M059J (cell line): Measurements from ENCODE around the gene CYB561A3. TPM values are rescaled to one million over a fixed set of nuclear protein-coding genes. Genes with fewer than 3 reads are reported as not detected.
A peak's percentile ranks its signal among the peaks of the same experiment; 100 is the strongest.

ENCODE experiments used
- DNase-seq: peaks from one replicate; pipeline ENCODE4 v3.0.0-alpha.2; 2012; ENCODE audit warnings: low read depth
- total RNA-seq: library from RNA; depleted of rRNA; stranded (reverse); fragments of >200 nt; shearing (Covaris generic); gene quantifications from 2 replicates; pipeline ENCODE4 v1.2.3, GENCODE V29; 2014

Gene CYB561A3
- total RNA-seq, 1 experiment from 2014 or later, result 35.5 TPM

DNA sequence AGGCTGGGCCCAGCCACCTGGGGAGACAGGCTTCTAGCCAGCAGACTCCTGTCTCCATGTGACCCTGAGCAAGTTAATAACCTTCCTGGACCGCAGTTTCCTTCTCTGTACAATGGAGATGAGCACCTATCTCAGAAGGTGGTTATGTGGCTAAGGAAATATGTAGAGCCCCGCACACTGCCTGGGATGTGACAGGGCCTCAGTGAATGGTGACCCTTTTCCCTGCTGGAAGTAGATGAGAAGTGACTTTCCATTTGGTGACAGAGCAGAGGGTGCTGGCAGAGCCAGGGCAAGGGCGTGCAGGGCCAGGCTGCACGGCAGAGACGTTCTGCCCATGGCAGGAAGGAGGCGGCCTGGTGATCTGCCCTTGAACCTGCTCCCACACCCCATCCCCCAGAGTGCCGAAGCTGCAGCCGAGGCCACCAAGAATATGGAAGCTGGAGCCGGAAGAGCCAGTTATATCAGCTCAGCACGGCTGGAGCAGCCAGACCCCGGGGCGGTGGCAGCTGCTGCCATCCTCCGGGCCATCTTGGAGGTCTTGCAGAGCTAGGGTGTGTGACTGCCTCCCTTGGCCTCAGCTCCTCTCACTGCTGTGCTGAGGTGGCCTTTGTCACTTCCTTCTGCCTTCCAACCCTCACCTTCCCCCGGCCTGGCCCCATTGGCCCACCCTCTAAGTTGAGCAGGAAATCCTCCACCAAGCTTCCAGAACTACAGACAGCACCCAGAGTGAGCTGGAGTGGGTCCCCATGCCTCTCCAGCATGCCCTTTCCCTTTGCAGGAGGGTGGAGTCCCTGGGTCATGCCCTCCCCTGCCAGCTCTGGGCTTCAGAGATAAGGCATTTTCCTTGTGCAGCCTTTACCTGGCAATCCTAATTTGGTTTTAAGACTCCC, 15.5 kb downstream of the CYB561A3 start:
- DNase-seq, result no peak

DNA sequence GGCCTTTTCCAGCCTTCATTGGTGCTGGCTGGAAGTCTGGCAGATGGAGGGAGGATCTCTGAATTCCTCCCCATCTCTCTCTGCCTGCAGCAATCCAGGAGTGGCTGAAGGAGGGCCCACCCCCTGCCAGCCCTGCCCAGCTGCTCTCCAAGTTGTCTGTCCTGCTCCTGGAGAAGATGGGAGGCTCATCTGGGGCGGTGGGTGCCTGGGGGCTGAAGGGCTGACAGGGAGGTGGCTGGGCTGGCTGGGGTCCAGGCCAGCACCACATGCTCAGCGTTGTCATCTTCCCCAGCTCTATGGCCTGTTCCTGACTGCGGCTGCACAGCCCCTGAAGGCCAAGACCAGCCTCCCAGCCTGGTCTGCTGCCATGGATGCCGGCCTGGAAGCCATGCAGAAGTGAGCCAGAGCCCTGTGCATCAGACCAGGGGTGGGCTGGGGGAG, 16.5 kb downstream of the CYB561A3 start:
- DNase-seq, result no peak

DNA sequence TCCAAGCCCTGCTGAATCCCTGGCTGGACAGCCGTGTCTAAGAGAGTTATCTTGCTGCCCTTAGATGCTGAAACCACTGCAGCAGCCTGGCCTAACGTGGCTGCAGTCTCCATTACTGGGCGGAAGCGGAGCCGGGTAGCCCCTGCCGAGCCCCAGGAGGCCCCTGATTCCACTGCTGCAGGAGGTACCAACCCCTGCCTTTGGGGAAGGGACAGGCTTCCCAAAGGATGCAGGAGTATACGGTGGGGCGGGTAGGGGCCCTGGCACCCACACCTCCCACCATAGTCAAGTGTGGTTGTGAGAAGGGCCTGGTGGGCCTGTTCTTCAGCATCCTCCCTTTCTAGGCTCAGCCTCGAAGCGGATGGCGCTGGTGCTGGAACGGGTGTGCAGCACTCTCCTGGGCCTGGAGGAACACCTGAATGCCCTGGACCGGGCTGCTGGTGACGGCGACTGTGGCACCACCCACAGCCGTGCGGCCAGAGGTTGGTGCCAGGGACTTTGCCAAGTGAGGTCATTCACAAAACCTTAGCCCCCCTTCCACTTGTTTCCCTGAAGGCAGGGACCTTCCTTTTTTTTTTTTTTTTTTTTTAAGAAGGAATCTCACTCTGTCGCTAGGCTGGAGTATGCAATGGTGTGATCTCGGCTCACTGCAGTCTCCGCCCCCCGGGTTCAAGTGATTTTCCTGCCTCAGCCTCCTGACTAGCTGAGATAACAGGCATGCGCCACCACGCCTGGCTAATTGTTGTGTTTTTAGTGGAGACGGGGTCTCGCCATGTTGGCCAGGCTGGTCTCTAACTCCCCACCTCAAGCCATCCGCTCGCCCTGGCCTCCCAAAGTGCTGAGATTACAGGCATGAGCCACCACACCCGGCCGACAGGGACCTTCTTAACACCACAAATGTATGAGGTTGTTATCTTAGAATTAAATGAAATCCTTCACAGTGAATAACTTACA, 17.6 kb downstream of the CYB561A3 start:
- no peak for DNase-seq

DNA sequence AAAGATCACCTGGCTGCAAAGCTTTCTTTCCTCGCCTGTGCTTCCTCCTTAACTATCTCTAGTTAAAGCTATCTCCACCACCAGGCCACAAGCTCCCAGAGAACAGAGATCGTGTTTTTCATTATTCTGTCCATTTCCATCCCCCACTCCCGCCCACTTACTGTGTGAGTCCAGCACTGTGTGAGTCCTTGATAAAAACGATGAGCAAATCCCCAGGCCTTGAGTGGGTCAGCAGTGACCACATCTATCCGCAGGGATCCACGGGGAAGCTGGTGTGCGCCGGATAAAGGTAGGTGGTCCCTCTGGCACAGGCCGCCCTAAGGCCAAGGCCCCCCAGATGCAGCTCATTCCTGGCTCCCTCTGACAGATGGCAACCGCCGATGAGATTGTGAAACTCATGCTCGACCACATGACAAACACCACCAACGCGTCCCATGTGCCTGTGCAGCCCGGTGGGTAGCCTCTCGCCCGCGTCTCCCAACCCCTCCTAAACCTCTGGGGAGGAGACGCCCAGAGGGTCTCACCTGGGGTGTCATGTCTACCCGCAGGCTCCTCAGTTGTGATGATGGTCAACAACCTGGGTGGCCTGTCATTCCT, 19.4 kb downstream of the CYB561A3 start:
- DNase-seq, result no peak

DNA sequence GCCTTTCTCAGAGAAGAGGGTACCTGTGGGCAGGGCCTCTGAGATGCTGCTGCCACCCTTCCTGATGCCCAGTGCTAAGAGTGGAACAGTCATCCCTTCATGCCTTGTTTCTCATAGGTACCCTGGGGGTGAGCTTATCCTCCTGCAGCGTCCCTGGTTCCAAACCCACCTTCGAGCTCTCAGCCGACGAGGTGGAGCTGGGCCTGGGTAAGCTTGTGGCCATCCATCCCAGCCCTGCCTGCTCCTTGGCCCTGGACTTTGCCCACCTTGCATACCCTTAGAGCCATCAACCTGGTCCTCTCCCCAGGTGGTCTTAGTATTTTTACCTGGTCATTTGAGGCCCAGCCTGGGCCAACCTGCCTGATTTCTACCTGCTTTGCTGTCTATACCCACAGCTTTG, 20.0 kb downstream of the CYB561A3 start:
- DNase-seq, result no peak

DNA sequence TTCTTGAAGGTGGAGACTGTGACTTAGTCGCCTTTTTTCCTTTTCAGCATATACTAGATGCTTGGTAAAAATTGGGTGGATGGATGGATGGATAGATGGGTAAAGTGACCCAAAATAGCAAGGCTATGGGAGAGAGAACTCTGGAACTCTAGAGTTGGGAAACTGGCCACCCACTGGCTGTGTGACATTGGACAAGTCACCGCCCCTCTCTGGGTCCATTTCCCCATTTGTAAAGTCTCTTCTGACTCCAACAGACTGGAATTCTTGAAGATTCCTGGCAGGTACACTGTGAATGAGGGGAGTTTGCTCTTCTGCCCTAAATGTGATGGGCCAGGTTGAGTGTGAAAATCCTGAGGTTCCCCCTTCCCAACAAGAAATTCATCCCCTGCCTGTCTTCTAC, 20.7 kb downstream of the CYB561A3 start:
- no peak for DNase-seq

DNA sequence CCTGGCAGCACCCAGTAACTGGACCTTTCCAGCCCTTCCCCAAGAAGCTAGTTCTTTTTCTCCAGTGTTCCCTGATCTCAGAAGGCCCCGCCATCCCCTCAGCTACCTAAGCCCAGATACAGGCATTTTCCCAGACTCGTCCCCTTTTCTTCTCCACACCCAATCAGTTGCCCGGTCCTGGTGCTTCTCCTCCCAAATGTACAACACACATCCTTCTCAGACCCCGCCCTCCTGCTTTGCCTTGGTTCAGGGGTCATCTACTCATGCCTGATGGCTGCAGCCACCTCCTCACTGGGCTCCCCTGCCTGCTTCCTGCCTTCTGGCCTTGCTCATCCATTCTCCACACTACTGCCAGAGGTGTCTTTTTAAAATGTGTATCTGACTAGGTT, 22.2 kb downstream of the CYB561A3 start:
- DNase-seq, result no peak

DNA sequence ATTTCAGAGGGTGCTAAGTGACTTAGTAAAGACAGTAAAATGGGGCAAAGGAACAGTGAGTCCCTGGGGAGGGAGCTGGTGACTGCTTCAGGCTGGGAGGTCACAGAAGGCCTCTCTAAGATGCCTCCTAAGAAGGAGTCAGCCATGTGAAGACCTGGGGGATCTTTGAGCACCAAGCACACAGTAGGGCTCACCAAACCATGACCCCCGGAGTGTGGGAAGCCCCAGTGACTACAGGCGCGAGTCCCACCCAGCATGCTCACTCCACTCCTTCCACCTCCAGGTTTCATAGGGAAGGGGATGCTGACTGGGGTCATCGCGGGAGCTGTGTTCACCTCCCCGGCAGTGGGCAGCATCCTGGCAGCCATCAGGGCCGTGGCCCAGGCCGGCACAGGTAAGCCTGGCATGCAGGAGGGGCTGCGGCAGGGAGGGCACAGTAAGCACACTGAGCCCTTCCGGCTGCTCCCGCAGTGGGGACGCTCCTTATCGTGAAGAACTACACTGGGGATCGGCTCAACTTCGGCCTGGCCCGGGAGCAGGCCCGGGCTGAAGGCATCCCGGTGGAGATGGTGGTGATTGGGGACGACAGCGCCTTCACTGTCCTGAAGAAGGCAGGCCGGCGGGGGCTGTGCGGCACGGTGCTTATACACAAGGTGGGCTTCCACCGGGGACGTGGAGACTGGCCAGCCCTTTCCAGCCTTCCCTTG, 22.7 kb downstream of the CYB561A3 start:
- DNase-seq, result no peak

DNA sequence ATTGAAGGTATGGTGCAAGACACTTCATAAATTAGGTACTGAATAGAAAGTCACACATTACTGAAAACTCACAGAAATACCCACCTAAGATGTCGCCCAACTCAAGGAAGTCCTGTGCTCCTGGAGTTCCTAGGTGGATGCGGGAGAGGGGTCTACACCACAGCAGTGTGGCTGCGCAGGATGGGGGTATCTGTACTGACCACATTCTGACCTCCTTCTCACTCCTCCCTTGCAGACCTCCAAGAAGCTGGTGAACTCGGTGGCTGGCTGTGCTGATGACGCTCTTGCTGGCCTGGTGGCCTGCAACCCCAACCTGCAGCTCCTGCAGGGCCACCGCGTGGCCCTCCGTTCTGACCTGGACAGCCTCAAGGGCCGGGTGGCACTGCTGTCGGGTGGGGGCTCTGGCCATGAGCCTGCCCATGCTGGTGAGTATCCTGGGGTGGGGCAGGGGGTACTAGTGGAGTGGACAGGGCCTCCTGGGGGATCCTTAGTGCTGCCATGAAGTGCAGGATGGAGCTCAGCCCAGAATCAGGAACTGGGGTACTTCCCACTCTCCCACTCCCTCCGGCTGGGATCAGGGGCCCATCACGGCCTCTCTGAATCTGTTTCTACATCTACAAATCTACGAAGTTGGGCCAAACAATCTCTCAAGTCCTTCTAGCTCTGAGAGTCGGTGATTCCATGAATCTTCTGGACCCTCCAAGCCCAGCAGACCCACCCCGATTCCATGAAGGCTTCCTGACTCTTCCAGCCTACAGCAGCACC, 23.8 kb downstream of the CYB561A3 start:
- no peak for DNase-seq

DNA sequence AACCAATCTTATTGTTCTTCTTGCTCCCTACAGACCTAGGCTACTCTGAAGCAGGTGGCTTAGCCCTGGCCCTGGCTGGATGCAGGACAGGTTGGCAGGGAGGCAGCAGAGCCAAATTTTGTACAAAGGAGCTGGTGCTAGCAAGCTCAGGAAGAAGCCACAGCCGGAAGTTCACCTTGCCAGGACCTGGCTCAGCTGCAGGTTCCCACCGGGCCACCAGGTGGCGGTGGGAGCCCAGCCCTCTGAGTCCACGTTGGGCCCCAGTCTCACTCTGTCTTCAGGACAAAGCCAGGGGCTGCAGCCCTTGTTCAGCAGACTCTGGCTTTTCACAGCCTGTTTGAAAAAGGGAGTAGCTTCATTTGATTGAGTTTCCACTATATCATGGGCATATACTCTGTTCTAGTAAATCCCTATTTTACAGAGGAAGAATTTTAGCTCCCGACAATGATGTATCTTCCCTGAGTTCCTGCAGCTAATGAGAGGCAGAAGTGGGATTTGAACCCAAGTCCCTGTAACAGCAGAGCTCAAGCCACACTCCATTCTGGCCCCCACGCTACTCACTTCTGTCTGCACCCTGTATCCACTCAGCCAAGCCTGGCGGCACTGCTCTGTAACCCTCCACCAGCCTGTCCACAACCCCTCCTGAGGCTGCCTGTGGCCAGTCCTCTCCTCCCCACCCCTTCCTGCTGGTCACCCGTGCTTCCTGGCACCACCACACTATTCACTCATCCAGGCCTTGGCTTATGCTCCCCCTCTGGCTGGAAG, 25.3 kb downstream of the CYB561A3 start:
- peak; percentile 77 for DNase-seq

DNA sequence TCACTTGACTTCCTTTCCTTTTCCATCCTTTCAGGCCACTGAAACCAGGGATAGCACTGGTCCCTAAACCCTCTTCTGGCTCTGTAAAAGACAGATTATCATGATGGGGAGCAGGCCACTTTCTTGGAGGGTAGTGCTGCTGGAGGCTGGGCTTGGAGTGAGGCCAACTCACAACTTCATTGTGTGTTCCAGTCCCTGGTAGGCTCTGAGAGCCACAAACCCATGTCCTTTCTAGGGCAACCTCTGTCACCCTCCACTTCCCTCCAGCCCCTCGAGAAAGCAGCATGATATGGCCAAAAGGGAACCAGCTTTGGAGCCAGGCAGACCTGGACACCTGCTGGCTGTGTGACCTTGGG, 26.3 kb downstream of the CYB561A3 start:
- no peak for DNase-seq

DNA sequence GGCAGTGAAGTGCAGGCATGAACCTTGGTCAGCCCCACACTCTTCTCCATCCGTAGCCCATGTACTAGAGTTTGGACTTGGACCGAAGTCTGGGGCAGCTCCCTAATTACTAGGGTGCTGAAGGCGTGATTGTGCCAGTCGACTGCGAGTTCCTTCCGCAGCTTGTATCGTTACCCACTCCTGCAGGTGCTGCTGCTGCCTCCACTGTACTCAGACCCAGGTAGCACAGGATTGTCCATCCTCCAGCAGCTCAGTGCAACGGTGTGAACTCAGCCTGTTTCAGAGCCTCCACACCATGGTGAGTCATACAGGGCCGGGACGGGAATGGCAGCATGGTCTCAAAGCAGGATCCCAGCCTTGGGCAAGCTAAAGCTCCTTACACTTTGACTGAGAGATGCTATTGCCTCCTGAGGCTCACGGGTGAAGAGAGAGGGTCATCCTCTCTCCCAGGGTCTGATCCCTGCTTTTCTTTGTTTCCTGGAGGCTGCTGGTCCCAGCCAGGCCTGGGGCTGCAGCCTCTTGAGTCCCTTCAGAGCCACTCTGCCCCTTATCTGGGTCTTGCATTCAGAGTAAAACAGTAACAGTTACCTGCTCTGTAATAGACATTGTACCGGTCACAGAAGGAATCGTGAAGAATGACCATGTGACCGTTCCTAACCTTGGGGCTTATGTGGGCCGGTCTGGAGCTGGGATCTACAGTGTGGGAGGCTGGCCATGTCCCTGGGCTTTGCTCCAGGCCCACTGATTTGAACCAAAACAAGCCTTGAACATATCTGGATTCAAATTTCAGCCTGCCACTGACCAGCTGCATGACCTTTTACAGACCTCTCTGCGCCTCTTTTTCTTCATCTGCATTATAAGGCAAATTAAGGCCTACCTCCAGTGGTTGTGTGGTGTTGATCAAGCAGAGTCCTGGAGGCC, 27.0 kb downstream of the CYB561A3 start:
- peak; percentile 63 for DNase-seq

DNA sequence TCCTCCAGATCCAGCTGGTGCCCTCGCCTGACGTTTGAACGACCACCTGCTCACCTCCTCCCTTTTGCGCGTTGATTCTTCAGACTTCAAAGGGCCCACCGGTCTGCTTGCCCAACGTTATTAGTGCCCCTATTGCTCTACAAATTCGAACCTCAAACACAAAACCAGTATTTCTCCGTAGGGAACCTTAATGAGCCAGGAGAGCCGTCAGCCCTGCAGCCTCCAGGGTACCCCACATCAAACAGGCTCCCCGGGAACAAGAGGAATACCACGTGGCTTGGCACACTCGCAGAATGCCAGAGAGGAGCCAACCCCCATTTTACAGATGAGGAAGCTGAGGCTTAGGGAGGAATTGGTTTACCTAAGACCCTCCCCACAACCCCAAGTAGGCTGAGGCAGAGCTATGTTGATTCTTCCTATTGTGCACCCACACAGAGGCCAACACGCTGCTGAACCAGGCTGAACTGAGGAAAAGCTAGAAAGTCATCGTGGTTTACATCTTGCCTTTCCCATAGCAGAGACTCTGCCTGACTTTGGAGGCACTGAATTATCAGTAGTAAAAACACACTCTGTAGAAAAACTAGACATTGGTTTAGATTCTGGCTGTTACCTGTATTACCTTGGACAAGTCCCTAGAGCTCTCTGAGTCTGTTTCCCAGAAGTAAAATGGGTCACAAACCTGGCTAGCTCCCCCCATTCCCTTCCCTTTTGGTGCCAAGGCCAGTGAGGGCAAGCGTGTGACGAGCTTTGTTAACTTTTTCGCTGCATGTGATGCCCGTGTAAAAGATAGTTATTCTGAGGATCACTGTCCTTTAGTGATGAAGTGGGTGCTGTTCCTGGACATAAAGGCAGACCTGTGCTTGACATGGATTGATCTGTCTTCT, 27.9 kb downstream of the CYB561A3 start:
- DNase-seq, result no peak

DNA sequence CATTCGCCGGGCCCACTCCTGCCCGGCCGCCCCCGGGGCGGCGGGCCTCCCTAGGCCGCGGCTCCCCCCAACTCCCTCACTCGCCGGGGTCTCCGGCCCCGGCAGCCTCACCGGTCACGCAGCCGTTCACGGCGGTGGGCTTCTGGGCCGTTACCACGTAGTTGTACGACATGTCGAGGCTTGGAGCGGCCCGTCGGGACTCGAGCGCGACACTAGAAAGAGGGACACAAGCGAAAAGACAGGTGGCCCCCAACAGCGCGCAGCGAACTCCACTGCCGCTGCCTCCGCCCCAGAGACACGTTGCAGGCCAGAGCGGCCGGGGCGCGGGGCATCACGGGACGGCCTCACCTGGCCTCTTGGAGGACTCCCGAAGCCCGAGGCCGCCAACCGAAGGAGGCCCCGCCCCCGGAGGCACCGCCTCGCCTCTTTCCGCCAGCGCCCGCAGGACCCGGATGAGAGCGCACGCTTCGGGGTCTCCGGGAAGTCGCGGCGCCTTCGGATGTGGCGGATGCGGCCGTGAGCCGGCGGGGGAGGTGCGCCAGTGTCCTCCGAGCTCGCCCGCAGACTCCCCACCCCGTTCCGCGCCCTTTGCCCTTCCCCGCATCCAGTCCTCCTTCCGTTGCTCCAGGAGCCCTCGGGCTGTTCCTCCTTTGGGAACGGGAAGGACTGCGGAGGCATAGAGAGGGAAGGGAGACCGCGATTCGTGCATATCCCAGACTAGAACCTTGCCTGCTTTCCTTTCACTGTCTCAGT, 28.7 kb downstream of the CYB561A3 start, which contains the start of the genes DDB1 and TKFC:
TSS of gene DDB1 (minus strand) at position 309 of the 753 bp plus-strand sequence. CDS start at position 172, 137 bp downstream.
TSS of gene TKFC (plus strand) at position 432 of the 753 bp plus-strand sequence. CDS start 1,501 bp downstream, outside the sequence.
- DNase-seq, result peak; percentile 92

DNA sequence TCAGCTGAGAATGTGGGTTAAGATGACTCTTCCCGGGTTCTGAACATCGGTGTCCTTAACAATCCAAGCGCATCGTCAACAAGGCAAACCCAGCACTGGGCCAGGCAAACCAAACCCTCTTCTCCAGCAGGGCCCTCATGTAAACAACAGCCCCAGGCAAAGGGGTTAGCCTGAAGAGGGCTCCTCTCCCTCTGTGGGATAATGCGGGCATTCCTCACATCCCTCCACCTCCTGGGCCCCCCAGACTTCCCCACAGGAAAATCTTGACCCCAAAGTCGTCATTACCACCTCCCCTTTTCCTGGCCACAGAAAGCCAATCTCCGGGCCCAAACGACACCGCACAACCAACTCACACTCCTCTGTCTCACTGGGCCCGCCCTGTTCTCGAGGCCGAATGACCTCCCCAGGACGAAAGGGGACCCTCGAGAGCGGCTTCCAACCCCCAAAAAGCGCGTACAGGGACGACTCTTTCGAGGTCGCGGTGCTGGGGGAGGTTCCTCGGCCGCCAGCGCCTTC, 29.3 kb downstream of the CYB561A3 start:
- peak; percentile 43 for DNase-seq

DNA sequence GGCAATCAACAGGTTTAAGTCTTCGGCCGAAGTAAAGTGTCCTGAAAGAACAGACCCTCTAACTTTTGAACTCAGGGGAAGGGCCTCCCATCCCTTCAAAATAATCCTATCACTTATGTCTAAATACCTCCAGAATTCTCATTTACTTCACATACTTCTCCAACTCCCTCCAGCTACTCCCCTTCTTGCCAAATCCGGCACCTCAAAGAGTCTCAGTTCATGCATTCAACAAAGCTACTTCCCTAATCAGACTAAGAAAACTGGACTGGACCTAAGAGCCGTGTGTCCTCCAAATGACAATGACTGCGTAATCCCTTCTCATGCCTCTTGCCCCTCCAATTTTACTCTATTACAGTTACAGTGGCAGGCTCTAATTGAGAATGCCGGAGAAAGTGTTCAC, 30.0 kb downstream of the CYB561A3 start:
- DNase-seq, result no peak

DNA sequence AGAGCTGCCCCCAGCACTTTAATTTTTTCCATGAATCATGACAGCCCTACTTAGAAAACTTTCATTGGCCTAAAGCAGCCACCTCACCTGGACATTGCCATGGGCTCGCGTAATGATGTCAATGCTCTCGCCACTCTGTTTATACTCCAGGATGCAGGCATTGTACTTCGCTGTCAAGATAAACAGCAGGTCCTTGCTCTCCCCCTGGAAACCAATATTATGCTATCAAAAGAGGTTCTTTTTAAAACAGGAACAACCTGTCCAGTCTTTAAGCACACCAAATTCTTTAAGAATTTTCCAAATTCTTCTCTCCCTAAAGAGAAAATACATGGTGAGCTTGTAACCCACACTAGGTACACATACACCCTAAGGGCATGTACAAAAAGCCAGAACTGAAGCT, 31.8 kb downstream of the CYB561A3 start:
- no peak for DNase-seq
